Ascending aorta (tissue), 2 donors: ENCODE measurements around the gene RUVBL1. TPM values are rescaled to one million over a fixed set of nuclear protein-coding genes. Genes with fewer than 3 reads are reported as not detected.
A peak's percentile ranks its signal among the peaks of the same experiment; 100 is the strongest.

Source experiments
- DNase-seq, 2 donors: peaks; one replicate each; pipeline ENCODE4 v3.0.0-alpha.2; 2019; ENCODE audit warnings: low spot score in 2 of 2
- H3K27ac ChIP-seq, 2 donors: fragments of 200-600 bp; sonication (generic); one replicate each; pipeline ENCODE4 v1.5.1; 2016 to 2017; ENCODE audit warnings: mild to moderate bottlenecking in 1 of 2
- H3K27me3 ChIP-seq: fragments of 200-600 bp; sonication (generic); one replicate; pipeline ENCODE4 v1.5.1; 2017
- H3K36me3 ChIP-seq, 2 donors: fragments of 200-600 bp; sonication (generic); one replicate each; pipeline ENCODE4 v1.5.1; 2016
- H3K4me1 ChIP-seq, 2 donors: fragments of 200-600 bp; sonication (generic); one replicate each; pipeline ENCODE4 v1.5.1; 2016 to 2017; ENCODE audit warnings: mild to moderate bottlenecking in 1 of 2
- H3K4me3 ChIP-seq, 2 donors: fragments of 200-600 bp; sonication (generic); one replicate each; pipeline ENCODE4 v1.5.1; 2016 to 2017; ENCODE audit warnings: mild to moderate bottlenecking in 1 of 2
- H3K9me3 ChIP-seq, 2 donors: fragments of 200-600 bp; sonication (generic); one replicate each; pipeline ENCODE4 v1.5.1; 2016
- CTCF ChIP-seq, 3 experiments: fragments of 200-600 bp in 2 of 3; fragments of 450-650 bp in 1 of 3; sonication (generic) in 2 of 3; IDR thresholded peaks; one replicate each; pipeline ENCODE4 v1.5.1; 2016 to 2019; ENCODE audit warnings: antibody characterized with exemption in 3 of 3, mild to moderate bottlenecking in 1 of 3, moderate library complexity in 1 of 3
- intact Hi-C: fragments of 100-400 bp; cut with DNase I; formaldehyde crosslinking; loops from one replicate; pipeline ENCODE4 v1.15.1; 2023
- total RNA-seq: library from RNA; depleted of rRNA; stranded (reverse); fragments of >200 nt; gene quantifications from one replicate; pipeline ENCODE4 v1.1.0, GENCODE V29; 2016

Gene RUVBL1
- total RNA-seq, 1 donor from 2014 or later = 10.3 TPM

GRCh38 chr3:128056258-128056657 is 67.4 kb downstream of the RUVBL1 start:
- no peak for TF ChIP-seq CTCF (IDR thresholded peaks at IDR 0.05)
- Histone ChIP-seq H3K4me3 (no peak overlapping the region), H3K36me3 (peaks cover 43 to 63% of the 10 kb centered on the region in 2 donors), H3K27me3 (no peaks in the 10 kb centered on the region), H3K27ac (no peak overlapping the region), H3K9me3 (no peaks in the 10 kb centered on the region), H3K4me1 (peaks cover 15 to 24% of the 10 kb centered on the region in 2 donors)
- no peak for DNase-seq
- intact Hi-C loops = no loop called here

GRCh38 chr3:128054367-128054766 is 69.2 kb downstream of the RUVBL1 start:
- peaks cover 24 to 44% of the 10 kb centered on the region in 2 donors for H3K36me3 ChIP-seq
- no peak overlapping the region for H3K27ac ChIP-seq
- intact Hi-C loops = loop anchor here (5.0 kb wide), 3 partner anchors 357 to 673 kb away; partner anchors contain the start of genes ABTB1 and RAB7A
- H3K27me3 ChIP-seq = no peaks in the 10 kb centered on the region
- H3K9me3 ChIP-seq = no peaks in the 10 kb centered on the region
- no peak for DNase-seq
- H3K4me3 ChIP-seq = peak overlapping the region; percentile 94 to 98
- H3K4me1 ChIP-seq = peaks cover 15 to 29% of the 10 kb centered on the region in 2 donors
- no peak for TF ChIP-seq CTCF (IDR thresholded peaks at IDR 0.05)

- Histone ChIP-seq H3K4me1 (peaks cover 15 to 29% of the 10 kb centered on the region in 2 donors), H3K36me3 (peaks cover 18 to 37% of the 10 kb centered on the region in 2 donors), H3K4me3 (peak overlapping the region; percentile 94 to 98), H3K27ac (peak overlapping the region in 1 of 2 donors; percentile 96), H3K9me3 (no peaks in the 10 kb centered on the region), H3K27me3 (no peaks in the 10 kb centered on the region)
- DNase-seq = no peak
- no peak for TF ChIP-seq CTCF (IDR thresholded peaks at IDR 0.05)
- intact Hi-C loops = loop anchor here (2.0 to 5.0 kb wide), 5 partner anchors 356 to 674 kb away; partner anchors contain the start of genes ABTB1, RAB7A and TPRA1
These were observed 70.0 kb downstream of the RUVBL1 start for GRCh38 chr3:128053614-128054013.

GRCh38 chr3:128052595-128053351 is 70.8 kb downstream of the RUVBL1 start:
- Histone ChIP-seq H3K36me3 (peaks cover 12 to 28% of the 10 kb centered on the region in 2 donors), H3K4me3 (peak overlapping the region; percentile 94 to 98), H3K27ac (peak overlapping the region; percentile 96), H3K27me3 (no peaks in the 10 kb centered on the region), H3K4me1 (peaks cover 15 to 29% of the 10 kb centered on the region in 2 donors), H3K9me3 (no peaks in the 10 kb centered on the region)
- intact Hi-C loops = loop anchor here (1.0 to 5.0 kb wide), 6 partner anchors 71 to 675 kb away; partner anchors contain the start of genes ABTB1, RAB7A, RUVBL1 and TPRA1
- no peak for TF ChIP-seq CTCF (IDR thresholded peaks at IDR 0.05)
- DNase-seq = no peak

GRCh38 chr3:128051837-128052594 is 71.6 kb downstream of the RUVBL1 start, which contains the start of gene SEC61A1:
Gene SEC61A1 (plus strand): TSS chr3:128052437. CDS start chr3:128052553, 116 bp downstream.
- Histone ChIP-seq H3K27me3 (no peaks in the 10 kb centered on the region), H3K36me3 (peaks cover 9 to 24% of the 10 kb centered on the region in 2 donors), H3K9me3 (no peaks in the 10 kb centered on the region), H3K27ac (peak within 1 kb of the TSS; percentile 96), H3K4me1 (peaks cover 15 to 29% of the 10 kb centered on the region in 2 donors), H3K4me3 (peak within 1 kb of the TSS; percentile 94 to 98)
- TF ChIP-seq CTCF (IDR thresholded peaks at IDR 0.05) = peak in 1 of 3 experiments; percentile 4
- intact Hi-C loops = loop anchor here (1.0 to 5.0 kb wide), 6 partner anchors 71 to 675 kb away; partner anchors contain the start of genes ABTB1, RAB7A, RUVBL1 and TPRA1
- DNase-seq = peak; percentile 81 to 96
